IPS-18c (cell line): ENCODE results near the gene ERAP2.
"Not testable (repeated sequence)": the region's sequence is repeated elsewhere in the genome, so short reads cannot be mapped to it uniquely, and the experiment has no call there.

Source experiments
- H3K4me3 ChIP-seq: 2 replicates; pipeline ENCODE4 v1.7.0; 2013; ENCODE audit warnings: low read depth, mild to moderate bottlenecking, low read length, moderate library complexity; ENCODE audit not compliant: insufficient read depth
- H3K9me3 ChIP-seq: one replicate; pipeline ENCODE4 v1.6.1; 2013; ENCODE audit warnings: mild to moderate bottlenecking, low read length, moderate library complexity; ENCODE audit not compliant: control insufficient read depth, insufficient read depth

The ERAP2 gene, protein sequence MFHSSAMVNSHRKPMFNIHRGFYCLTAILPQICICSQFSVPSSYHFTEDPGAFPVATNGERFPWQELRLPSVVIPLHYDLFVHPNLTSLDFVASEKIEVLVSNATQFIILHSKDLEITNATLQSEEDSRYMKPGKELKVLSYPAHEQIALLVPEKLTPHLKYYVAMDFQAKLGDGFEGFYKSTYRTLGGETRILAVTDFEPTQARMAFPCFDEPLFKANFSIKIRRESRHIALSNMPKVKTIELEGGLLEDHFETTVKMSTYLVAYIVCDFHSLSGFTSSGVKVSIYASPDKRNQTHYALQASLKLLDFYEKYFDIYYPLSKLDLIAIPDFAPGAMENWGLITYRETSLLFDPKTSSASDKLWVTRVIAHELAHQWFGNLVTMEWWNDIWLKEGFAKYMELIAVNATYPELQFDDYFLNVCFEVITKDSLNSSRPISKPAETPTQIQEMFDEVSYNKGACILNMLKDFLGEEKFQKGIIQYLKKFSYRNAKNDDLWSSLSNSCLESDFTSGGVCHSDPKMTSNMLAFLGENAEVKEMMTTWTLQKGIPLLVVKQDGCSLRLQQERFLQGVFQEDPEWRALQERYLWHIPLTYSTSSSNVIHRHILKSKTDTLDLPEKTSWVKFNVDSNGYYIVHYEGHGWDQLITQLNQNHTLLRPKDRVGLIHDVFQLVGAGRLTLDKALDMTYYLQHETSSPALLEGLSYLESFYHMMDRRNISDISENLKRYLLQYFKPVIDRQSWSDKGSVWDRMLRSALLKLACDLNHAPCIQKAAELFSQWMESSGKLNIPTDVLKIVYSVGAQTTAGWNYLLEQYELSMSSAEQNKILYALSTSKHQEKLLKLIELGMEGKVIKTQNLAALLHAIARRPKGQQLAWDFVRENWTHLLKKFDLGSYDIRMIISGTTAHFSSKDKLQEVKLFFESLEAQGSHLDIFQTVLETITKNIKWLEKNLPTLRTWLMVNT

DNA sequence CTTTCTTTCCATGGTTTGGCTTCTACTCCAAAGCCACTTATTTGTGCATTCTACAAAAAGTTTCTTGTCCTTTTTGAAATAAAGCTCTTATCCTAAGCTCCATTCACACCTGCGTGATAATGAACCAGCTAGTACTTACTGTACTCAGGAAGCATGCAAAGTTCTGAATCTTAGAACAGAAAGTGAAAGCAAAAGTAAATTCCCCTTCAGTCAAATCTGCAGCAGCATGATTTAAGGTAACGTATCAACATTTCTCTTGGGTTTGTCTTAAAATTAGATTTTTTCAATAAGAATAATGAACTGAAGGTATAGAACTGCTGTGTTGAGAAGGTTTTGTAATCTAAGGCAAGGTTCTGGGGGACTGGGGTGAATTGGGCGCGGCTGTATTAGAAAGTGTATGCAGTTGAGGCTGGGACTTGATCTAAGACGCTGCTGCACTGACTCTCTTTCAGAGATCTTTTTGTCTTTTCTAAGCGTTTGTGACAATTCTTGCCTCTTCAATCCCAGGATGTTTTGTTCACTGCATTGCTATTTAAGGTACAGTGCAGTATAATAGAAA, at the start of gene ERAP2:
Gene ERAP2, plus strand, starts transcription at position 209 of the 559 bp plus-strand sequence. CDS start 3,186 bp downstream, outside the sequence.
- Histone ChIP-seq H3K9me3 (no peaks in the 10 kb centered on the region), H3K4me3 (no peak within 1 kb of the TSS)

GRCh38 chr5:96829297-96829696, 47.0 kb upstream of the ERAP2 start:
- no peak overlapping the region for H3K4me3 ChIP-seq
- H3K9me3 ChIP-seq: no peaks in the 10 kb centered on the region

DNA sequence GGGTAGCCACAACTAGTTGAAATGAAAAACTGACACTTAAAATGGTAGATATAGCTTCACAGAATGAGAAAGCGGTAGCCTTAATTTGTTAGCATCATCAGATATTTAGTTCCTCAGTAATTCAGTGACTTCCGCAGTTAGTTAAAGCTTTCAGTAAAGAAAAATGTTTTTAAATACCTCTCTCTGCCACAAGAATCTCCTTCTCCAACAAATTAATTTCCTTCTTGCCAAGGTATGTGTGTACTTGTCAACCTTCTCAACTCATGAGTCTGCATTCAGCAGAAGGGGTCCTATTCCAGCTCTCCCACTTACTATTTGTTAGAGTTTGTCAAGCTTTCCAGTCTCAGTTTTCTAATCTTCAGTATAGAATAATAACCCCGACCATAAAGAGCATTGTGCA, 42.3 kb upstream of the ERAP2 start:
- H3K4me3 ChIP-seq: no peak overlapping the region
- H3K9me3 ChIP-seq: no peaks in the 10 kb centered on the region

DNA sequence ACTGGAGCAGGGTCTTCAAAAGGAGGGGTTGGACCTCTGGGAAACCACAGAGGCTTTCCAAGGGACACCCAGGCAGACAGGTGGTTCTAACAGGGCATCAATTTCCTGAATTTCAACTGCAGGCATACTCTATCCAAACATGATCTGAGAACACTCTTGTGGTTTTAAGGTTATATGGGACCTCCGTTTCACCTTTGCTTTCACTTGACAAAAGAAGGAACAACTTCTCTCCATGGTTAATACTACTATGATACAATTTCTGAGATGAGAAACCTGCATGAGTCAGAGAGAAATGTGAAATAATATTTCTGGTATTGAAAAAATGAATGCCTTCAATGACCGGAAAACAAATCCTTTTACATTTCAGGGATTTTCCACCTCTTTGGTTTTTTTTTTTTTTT, 40.5 kb upstream of the ERAP2 start:
- H3K4me3 ChIP-seq: no peak overlapping the region
- no peaks in the 10 kb centered on the region for H3K9me3 ChIP-seq

GRCh38 chr5:96836817-96837216, 39.5 kb upstream of the ERAP2 start:
- H3K4me3 ChIP-seq: no peak overlapping the region
- no peaks in the 10 kb centered on the region for H3K9me3 ChIP-seq

GRCh38 chr5:96837303-96837702, 39.0 kb upstream of the ERAP2 start:
- Histone ChIP-seq H3K4me3 (no peak overlapping the region), H3K9me3 (no peaks in the 10 kb centered on the region)

DNA sequence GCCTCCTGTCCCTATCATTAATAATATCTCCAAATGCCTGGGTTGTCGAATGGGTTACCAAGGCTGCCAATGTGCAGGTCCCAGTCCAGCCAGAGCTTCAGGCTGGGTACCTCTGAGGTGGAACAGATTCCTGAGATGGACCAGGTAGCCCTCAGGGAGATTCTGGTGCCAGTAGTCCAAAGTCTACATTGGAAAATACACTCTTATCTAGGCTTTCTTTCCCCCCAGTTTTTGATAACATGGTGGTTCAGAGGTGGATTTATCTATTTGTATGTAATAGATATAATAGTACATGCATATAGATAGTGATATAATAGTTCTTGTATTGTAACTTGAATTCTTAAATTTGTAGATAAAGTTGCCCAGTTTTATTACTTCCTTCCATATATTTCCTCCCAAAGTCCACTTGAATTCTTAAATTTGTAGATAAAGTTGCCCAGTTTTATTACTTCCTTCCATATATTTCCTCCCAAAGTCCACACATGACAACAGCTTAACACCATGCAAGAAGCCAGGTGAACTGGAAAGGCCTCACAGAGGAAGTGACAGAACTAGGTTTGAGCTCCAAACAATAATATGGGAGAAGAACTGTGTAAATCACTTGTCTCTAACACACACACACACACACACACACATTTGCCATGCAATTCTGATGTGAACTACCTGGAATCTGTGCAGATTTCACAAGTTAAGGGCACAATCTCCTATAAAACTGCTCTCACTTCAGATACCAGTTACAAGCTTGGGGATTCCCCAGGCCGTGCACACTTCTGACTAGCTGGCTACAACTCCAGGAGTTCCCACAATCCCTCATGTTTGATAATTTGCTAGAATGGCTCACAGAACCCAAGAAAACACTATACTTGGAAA, 37.9 kb upstream of the ERAP2 start:
- Histone ChIP-seq H3K9me3 (no peaks in the 10 kb centered on the region), H3K4me3 (no peak overlapping the region)

- Histone ChIP-seq H3K4me3 (no peak overlapping the region), H3K9me3 (no peaks in the 10 kb centered on the region)
These were observed 37.2 kb upstream of the ERAP2 start for GRCh38 chr5:96839071-96839592.

- H3K4me3 ChIP-seq, H3K9me3 ChIP-seq: not testable (repeated sequence)
These were observed 34.4 kb upstream of the ERAP2 start for GRCh38 chr5:96841931-96842330.

GRCh38 chr5:96843140-96843539, 33.2 kb upstream of the ERAP2 start:
- H3K9me3 ChIP-seq: no peaks in the 10 kb centered on the region
- no peak overlapping the region for H3K4me3 ChIP-seq

GRCh38 chr5:96844481-96844990, 31.8 kb upstream of the ERAP2 start:
- Histone ChIP-seq H3K4me3 (no peak overlapping the region), H3K9me3 (no peaks in the 10 kb centered on the region)

DNA sequence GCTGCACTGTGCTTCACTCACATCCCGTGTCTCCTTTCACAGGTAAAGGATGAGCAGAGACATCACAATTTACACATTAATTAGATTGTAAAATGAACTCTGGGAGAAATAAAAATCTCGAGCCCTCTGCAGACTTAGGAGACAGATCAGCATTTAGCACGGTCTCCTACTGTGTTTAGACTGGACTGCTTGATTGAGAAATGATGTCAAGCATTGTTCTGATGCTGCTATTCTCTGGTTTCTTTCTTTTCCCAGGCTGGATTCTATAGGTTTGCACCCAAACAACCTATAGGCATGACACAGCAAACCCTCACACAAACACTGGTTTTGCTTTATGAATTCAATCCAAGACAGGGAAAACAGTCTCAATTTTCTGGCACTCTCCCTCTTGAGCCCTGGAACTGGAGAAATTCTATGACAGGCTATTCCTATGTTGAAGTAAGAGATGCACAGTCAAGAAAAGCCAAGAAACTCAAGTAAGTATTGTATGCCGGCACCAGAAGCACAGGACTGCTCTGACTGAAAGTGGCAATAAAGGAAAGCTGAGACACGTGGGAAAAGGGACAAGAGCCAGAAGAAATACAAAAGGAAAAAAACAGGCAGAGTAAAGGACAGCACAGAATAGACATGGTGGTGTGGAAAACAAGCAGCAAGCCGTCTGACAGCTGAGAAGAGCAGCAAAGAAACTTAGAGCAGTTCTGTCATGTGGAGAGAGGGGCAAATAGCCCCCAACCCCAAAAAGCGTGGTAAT, 24.8 kb upstream of the ERAP2 start:
- H3K4me3 ChIP-seq: no peak overlapping the region
- H3K9me3 ChIP-seq: no peaks in the 10 kb centered on the region

DNA sequence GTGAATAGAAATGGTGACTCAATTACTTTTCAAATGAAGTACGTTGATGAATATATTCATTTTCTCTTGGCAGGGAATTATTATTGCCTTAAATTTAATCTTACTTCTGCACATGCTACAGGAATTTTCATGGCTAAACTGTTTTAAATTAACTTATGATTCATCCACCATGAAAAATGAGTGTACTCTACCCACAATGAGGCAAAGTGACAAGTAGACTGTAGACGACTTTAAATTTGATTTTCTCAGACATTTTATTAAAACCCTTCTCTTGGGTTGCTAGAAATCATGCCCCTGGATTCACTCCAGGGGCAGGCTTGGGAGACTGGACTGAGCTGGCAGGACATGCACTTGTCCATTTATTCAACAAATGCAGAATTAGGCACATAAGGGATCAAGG, 23.5 kb upstream of the ERAP2 start:
- H3K9me3 ChIP-seq: no peaks in the 10 kb centered on the region
- no peak overlapping the region for H3K4me3 ChIP-seq

DNA sequence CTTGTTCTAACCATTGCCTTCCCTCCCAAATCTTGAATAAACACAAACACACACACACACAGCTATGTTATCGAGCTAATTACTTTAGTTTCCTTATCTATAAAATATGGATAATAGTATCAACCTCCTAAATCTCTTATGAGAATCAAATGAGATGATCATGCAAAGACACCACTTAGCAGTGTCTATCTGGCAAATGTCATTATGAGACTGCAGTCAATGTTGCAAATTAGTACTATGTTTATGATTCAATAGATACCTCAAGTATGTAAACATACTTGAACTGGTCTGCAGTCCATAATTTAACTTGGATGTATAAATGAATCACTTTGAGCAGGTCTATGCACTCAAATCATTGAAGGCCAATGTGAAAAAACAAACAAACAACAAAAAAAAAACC, 22.2 kb upstream of the ERAP2 start:
- Histone ChIP-seq H3K9me3 (no peaks in the 10 kb centered on the region), H3K4me3 (no peak overlapping the region)

DNA sequence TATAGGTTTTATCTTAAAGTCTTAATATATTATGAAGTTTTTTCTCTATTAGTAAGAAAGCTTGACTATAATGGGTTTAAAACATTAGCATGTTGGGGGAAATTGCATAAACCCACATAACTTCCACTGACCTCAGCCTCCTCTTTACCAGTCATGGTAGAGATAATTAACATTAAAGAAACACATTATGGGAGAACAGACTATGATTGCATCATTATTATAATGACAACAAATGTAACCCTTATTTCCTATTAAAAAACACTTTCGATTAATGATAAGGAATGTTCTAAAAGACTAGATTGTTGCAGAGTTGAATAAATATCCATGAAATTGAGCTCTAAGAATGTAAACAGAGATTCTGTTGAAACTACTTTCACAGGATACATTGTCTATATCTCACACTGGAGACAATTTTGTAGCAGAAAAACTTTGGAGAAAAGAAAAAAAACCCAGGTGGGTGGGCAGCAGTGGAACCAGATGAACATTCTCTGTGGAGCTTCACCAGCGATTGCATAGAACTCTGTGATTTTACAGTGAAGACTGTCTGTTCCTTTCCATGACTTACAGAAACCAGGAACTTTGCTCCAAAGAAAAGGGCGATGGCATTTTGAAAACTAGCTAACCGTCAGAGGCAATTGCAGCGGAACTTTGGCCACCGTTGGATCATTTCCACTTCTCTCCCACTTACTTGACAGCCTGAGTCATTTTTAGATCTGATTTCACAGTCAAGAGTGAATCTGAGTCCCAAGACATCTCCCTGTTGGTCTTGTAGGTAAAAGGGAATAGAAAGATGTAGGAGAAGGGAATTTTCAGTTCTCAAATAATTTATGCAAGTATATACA, 21.0 kb upstream of the ERAP2 start:
- no peaks in the 10 kb centered on the region for H3K9me3 ChIP-seq
- no peak overlapping the region for H3K4me3 ChIP-seq
